Inferior parietal cortex (tissue), 1 donor: Measurements from ENCODE around the gene CTXN3.

Experiments
- DNase-seq: peaks from one replicate; pipeline ENCODE4 v3.0.0-alpha.2; 2016; ENCODE audit errors: extremely low spot score

CTXN3 gene

DNA sequence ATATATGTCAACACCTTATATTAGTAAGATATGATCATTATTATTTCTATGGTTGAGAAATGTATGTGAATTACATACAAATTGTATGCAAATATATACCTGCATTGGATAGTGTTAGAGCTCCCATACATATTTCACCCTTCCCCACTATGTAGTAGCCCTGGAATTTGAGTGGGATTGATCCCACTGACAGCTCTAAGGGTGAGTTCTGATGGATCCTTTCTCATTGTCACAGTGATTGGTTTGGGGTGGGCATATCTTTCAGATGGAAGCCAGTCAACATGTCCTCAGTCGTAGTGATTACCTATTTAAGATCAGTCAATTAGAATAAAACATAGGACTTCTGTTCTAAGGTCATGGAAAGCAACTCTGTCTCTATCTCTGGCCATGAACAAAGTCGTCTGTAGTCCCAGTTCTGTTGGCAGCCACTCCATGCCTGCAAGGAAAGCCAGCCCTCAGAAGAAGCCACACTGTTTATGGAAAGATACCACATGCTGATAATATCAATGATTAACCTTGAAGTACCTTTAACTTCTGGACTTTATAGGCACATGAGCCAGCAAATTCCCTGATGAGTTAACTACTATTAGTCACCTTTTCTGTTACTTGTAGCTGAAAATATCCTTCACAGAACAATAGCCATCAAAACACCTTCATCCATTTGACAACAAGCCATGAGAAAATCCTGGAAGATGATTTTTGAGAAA is 49.2 kb downstream of the CTXN3 start:
- DNase-seq: no peak

DNA sequence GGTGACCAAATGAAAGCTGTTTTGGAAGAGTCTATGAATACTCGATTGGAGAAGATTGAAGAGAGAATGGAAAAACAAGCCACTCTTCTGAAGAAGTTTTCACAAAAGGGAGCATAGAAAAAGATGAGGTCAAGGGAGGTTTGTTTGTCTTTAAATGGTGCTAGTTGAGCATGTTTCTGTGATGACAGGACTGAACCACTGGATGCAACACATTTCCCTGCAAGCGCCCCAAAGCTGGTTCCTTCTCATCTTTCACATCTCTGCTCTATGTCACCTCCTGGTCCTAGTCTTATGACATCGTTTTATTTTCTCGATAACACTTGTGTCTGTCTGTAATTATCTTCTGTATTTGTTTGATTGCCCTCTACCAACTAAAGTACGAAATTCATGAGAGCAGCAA is 50.5 kb downstream of the CTXN3 start:
- DNase-seq: no peak

DNA sequence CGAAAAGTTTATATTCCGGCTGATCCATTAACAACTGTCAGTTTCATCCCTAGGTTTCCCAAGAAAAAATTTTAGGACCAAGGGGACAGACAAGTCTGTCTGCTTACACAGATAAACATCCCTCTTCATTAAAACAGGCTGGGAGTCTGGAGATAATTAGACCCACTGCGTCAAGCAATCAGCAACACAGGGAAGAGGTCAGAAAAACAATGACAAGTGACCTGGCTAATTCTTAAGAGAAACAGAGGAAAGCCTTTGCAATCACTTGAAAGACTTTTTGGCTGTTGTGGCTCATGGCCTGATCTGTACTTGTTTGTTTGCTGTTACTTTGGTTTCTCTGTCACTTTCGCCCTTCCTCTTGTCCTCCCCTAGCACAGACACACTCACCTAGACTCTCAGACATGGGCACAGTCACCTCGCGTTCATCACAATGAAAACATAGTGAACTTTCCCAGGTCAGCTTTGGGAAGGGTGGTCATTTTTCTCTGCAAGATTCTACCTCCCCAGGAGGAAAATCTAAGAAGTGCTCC is 51.4 kb downstream of the CTXN3 start:
- no peak for DNase-seq

DNA sequence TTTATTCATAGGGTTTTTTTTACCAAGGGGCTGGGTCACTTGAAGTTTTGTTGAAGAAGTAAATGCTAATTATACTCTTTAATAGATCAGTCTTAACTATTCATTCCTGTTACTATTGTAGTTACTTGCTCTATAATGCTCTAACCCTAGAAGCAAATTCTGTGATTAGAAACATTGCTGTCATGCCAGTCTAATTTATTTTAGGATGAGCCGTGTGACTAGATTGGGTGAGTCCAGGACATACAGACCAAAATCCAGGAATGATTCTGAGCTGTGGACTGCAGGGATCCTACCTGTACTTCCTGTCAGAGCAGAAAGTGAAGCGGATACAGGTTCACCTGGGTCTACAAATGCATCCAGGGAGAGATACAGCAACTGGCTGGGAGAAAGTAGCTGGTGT is 53.6 kb downstream of the CTXN3 start:
- DNase-seq: no peak

DNA sequence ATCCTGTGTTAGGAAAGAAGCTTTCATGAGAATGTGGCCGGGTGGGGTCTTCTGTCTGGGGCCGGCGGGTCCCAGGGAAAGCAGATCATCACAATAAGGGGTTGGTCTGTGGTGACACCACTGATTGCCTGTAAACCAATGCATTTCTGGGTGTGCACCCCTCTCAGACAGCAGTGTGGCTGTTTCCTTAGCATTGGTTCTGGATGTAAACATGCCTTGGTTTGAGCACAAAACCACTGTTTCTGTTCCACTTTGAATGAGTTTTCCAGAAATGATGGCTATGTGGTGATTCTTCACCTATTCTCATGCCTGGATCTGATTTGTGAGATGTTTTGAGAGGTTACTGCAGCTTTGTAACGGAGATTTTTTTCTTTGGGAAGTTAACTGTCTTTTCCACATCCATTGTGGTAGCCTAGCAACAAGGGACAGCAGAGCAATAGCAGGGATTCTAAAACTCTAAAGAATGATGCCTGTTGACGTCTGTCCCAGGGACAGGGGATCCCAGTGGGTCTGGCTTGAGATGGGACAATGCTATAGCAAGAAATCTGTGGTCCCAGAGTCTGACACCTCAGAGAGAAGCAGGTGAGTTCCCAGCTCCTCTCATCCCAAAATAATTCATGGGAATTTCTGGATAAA is 54.2 kb downstream of the CTXN3 start, which contains the start of gene CCDC192:
Gene CCDC192 (plus strand): TSS at position 466 of the 636 bp plus-strand sequence. CDS start 55 bp downstream, at position 521.
- DNase-seq: no peak

DNA sequence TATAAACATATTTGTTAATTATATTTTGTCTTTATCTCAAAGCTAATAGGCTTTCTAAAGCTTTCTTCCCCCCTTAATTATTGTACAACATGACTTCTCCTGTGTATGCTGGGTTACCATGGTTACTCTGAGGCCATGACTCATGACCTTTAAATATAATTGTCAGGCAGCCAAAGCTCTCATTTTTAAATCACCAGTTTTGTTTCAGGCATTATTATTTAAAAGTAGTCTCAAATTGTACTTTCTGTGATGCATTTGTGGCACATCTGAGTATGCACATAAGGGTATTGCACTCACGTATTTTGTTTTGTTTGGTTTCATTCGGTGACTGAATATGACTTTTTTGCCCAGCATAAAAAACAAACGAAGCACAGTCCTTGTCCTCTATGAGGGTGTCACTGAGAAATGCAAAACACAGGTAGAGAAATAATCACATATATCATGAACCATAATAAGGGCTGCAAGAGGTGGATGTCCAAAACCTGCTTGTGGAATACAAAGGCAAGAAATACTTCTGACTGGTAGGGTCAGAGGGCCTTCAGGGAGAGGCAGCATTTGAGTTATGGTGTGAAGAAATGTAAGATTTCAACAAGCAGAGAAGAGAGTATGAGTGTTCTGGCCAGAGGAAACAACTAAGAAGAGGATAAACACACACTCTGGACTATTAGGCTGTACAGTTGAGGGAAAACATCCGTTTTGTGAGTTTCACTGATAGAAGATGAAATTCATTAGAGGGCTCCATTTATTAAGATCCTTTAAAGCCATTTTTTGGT is 56.4 kb downstream of the CTXN3 start:
- no peak for DNase-seq

DNA sequence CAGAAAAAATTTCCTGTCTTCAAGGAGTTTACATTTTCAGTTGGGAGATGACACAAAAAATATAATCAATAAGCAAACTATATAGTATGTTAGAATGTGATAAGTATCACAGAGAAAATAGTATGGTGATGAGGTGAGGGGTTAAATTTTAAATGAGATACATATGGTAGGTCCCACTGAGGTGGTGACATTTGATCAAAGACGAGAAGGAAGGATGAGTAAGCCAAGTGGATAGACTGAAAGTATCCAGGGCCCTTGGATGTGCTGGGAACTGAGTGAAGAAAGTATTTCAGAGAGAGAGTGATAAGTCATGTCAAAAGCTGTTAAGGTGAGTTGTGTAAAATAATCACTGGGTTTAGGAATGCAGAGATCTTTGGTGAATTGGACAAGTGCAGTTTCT is 57.8 kb downstream of the CTXN3 start:
- DNase-seq: no peak

DNA sequence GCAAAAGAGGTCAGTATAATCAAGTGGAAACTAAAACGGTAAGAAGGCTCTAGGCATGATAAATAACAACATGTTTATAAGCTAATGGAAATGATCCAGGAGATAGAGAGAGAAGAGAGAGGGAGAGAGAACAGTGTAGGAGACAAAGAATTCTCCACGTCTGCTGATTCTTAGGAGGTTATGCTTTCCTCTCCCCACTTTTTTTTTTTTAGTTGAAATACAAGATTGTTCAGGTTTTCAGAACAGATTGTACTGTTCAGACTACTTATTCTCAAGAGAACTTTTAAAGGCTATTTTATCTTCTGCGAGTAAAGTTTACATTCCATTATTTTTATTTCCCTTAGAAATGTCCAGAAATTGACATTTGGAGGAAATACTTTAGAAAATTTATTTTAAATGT is 58.3 kb downstream of the CTXN3 start:
- no peak for DNase-seq
